Mesodermal cell (in vitro differentiated cells): ENCODE measurements around the gene PCGF6. TPM values are rescaled to one million over a fixed set of nuclear protein-coding genes. Genes with fewer than 3 reads are reported as not detected.

ENCODE experiments used
- H3K27ac ChIP-seq: 2 replicates; pipeline ENCODE4 v1.7.0; 2013; ENCODE audit warnings: mild to moderate bottlenecking, low read depth, low read length, moderate library complexity; ENCODE audit not compliant: severe bottlenecking
- H3K36me3 ChIP-seq: 2 replicates; pipeline ENCODE4 v1.7.1; 2013; ENCODE audit warnings: mild to moderate bottlenecking, low read length, moderate library complexity; ENCODE audit not compliant: control insufficient read depth, insufficient read depth
- H3K4me1 ChIP-seq: one replicate; pipeline ENCODE4 v1.7.1; 2013; ENCODE audit warnings: mild to moderate bottlenecking, low read length; ENCODE audit not compliant: insufficient read depth, control insufficient read depth, poor library complexity, severe bottlenecking
- H3K4me3 ChIP-seq: 2 replicates; pipeline ENCODE4 v1.7.0; 2013; ENCODE audit warnings: low read length, control low read depth, mild to moderate bottlenecking; ENCODE audit not compliant: insufficient read depth, poor library complexity, severe bottlenecking; ENCODE audit errors: extremely low read depth
- H3K9me3 ChIP-seq: 2 replicates; pipeline ENCODE4 v1.7.1; 2013; ENCODE audit warnings: mild to moderate bottlenecking, low read length, moderate library complexity; ENCODE audit not compliant: control insufficient read depth
- WGBS, 2 experiments: methylation state at CpG; one replicate each; pipeline ENCODE4 v1.1.5; 2013; ENCODE audit warnings: missing lambda C conversion rate in 2 of 2; ENCODE audit not compliant: insufficient coverage in 2 of 2; 5-methylcytosine and 5-hydroxymethylcytosine counted together
- polyA plus RNA-seq, 2 experiments: library from polyadenylated mRNA; stranded (reverse); fragments of 50-300 nt; gene quantifications; one replicate each; pipeline ENCODE4 v1.2.3, GENCODE V29; 2013

PCGF6 gene
- 12.5 TPM for polyA plus RNA-seq (2013, experiment 1 of 2)
- polyA plus RNA-seq (2013, experiment 2 of 2) = 14.7 TPM

GRCh38 chr10:103350517-103351260 is at the start of gene PCGF6:
Gene PCGF6, minus strand, starts transcription at chr10:103351140. Its CDS starts 74 bp downstream, at chr10:103351066.
- peak within 1 kb of the TSS; percentile 87 for H3K27ac ChIP-seq
- no peaks in the 10 kb centered on the region for H3K4me1 ChIP-seq
- peak within 1 kb of the TSS; percentile 76 for H3K4me3 ChIP-seq
- no peaks in the 10 kb centered on the region for H3K9me3 ChIP-seq
- 1% methylated on average over 58 to 68 of the region's 82 CpGs for WGBS, 2 experiments
- H3K36me3 ChIP-seq = peaks cover 32% of the 10 kb centered on the region

- no peaks in the 10 kb centered on the region for H3K9me3 ChIP-seq
- H3K27ac ChIP-seq = no peak overlapping the region
- H3K4me3 ChIP-seq = peak overlapping the region; percentile 97
- H3K36me3 ChIP-seq = peaks cover 71% of the 10 kb centered on the region
- H3K4me1 ChIP-seq = peaks cover 7% of the 10 kb centered on the region
- 66% methylated on average over 17 to 18 of the region's 19 CpGs for WGBS, 2 experiments
These were observed 46.4 kb upstream of the PCGF6 start for GRCh38 chr10:103397191-103397825.

- WGBS, 2 experiments = 0 to 1% methylated on average over 7 to 8 of the region's 8 CpGs
- Histone ChIP-seq H3K27ac (no peak overlapping the region), H3K4me3 (peak overlapping the region; percentile 97), H3K9me3 (no peaks in the 10 kb centered on the region), H3K4me1 (peaks cover 7% of the 10 kb centered on the region), H3K36me3 (peaks cover 68% of the 10 kb centered on the region)
These were observed 45.8 kb upstream of the PCGF6 start for GRCh38 chr10:103396789-103397087.

- H3K4me3 ChIP-seq = peak within 1 kb of the TSS; percentile 97
- peak within 1 kb of the TSS; percentile 84 for H3K27ac ChIP-seq
- H3K9me3 ChIP-seq = no peaks in the 10 kb centered on the region
- H3K36me3 ChIP-seq = peaks cover 68% of the 10 kb centered on the region
- peaks cover 7% of the 10 kb centered on the region for H3K4me1 ChIP-seq
- 0% methylated on average over 49 to 54 of the region's 56 CpGs for WGBS, 2 experiments
These were observed 45.3 kb upstream of the PCGF6 start, which contains the start of the genes ATP5MK and PDCD11 for GRCh38 chr10:103396067-103396788. Gene ATP5MK, minus strand, starts transcription at chr10:103396475. Its CDS starts 4,018 bp downstream, at chr10:103392457. Gene PDCD11, plus strand, starts transcription at chr10:103396626. Its CDS starts 1,801 bp downstream, at chr10:103398427.

- H3K4me3 ChIP-seq = peak overlapping the region; percentile 97
- 1 to 5% methylated on average over 9 to 10 of the region's 11 CpGs for WGBS, 2 experiments
- H3K4me1 ChIP-seq = peaks cover 7% of the 10 kb centered on the region
- peaks cover 68% of the 10 kb centered on the region for H3K36me3 ChIP-seq
- no peaks in the 10 kb centered on the region for H3K9me3 ChIP-seq
- H3K27ac ChIP-seq = peak overlapping the region; percentile 84
These were observed 44.8 kb upstream of the PCGF6 start for GRCh38 chr10:103395754-103396066.

- Histone ChIP-seq H3K4me3 (peak overlapping the region; percentile 97), H3K4me1 (peaks cover 7% of the 10 kb centered on the region), H3K36me3 (peaks cover 68% of the 10 kb centered on the region), H3K9me3 (no peaks in the 10 kb centered on the region), H3K27ac (no peak overlapping the region)
- 95% methylated on average over 13 of the region's 14 CpGs for WGBS, 2 experiments
These were observed 43.2 kb upstream of the PCGF6 start for GRCh38 chr10:103394180-103394579.

- peaks cover 58% of the 10 kb centered on the region for H3K36me3 ChIP-seq
- 87 to 100% methylated on average over 2 to 3 of the region's 5 CpGs for WGBS, 2 experiments
These were observed 31.8 kb upstream of the PCGF6 start for GRCh38 chr10:103382769-103383168.

GRCh38 chr10:103374263-103374662 is 23.3 kb upstream of the PCGF6 start:
- Histone ChIP-seq H3K36me3 (peaks cover 42% of the 10 kb centered on the region), H3K4me3 (no peak overlapping the region), H3K9me3 (no peaks in the 10 kb centered on the region), H3K27ac (no peak overlapping the region), H3K4me1 (no peaks in the 10 kb centered on the region)
- 96 to 100% methylated on average over 2 to 4 of the region's 5 CpGs for WGBS, 2 experiments

More at GRCh38 chr10:103382769-103383168, 31.8 kb upstream of the PCGF6 start:
- Histone ChIP-seq H3K4me3 (no peak overlapping the region), H3K4me1 (no peaks in the 10 kb centered on the region), H3K9me3 (no peaks in the 10 kb centered on the region), H3K27ac (no peak overlapping the region)

GRCh38 chr10:103373544-103373943 is 22.6 kb upstream of the PCGF6 start:
- Histone ChIP-seq H3K9me3 (no peaks in the 10 kb centered on the region), H3K27ac (no peak overlapping the region), H3K4me3 (no peak overlapping the region), H3K4me1 (no peaks in the 10 kb centered on the region), H3K36me3 (peaks cover 35% of the 10 kb centered on the region)
- 89% methylated on average over 1 of the region's 3 CpGs; no CpG with 5 or more reads in 1 of the 2 experiments for WGBS, 2 experiments

- peak within 1 kb of the TSS; percentile 85 for H3K4me3 ChIP-seq
- WGBS, 2 experiments = 0 to 1% methylated on average over 68 to 79 of the region's 81 CpGs
- H3K36me3 ChIP-seq = no peaks in the 10 kb centered on the region
- H3K4me1 ChIP-seq = peaks cover 3% of the 10 kb centered on the region
- peak within 1 kb of the TSS; percentile 64 for H3K27ac ChIP-seq
- no peaks in the 10 kb centered on the region for H3K9me3 ChIP-seq
These were observed 17.0 kb upstream of the PCGF6 start, which contains the start of gene TAF5 for GRCh38 chr10:103367782-103368518. Gene TAF5, plus strand, starts transcription at chr10:103367976. Its CDS starts 14 bp downstream, at chr10:103367990.
